T-cell (primary cell): ENCODE results near the gene DLG1. TPM values are rescaled to one million over a fixed set of nuclear protein-coding genes. Genes with fewer than 3 reads are reported as not detected.
"Not testable (repeated sequence)": the region's sequence is repeated elsewhere in the genome, so short reads cannot be mapped to it uniquely, and the experiment has no call there.

Experiments used
- ATAC-seq, 4 experiments: fragments of 200-7000 bp in 3 of 4; fragments of 150-1000 bp in 1 of 4; cut with Tn5 transposase; replicated peaks in 1 of 4; 1 replicate in 3 of 4; 2 replicates in 1 of 4; pipeline ENCODE4 v1.10.0; 2021; ENCODE audit warnings: moderate library complexity in 3 of 4, mild to moderate bottlenecking in 2 of 4, moderate number of reproducible peaks in 1 of 4
- CTCF ChIA-PET, 2 donors: fragments of 300-600 bp; sonication (Branson Sonifier 250); formaldehyde crosslinking; loops; one replicate each; lab custom pipeline; 2022; ENCODE audit warnings: antibody characterized with exemption in 2 of 2; lab: Charles Lee
- POLR2A ChIA-PET, 2 donors: fragments of 300-600 bp; sonication (Branson Sonifier 250); formaldehyde crosslinking; loops; one replicate each; lab custom pipeline; 2022; ENCODE audit warnings: antibody characterized with exemption in 2 of 2; lab: Charles Lee
- DNase-seq, 35 experiments: peaks; one replicate each; pipeline versions ENCODE4 v3.0.0 to v3.0.0-alpha.2; 2013 to 2023
- H3K27ac ChIP-seq: one replicate; pipeline ENCODE4 v1.5.1; 2013; ENCODE audit warnings: low read length
- H3K27me3 ChIP-seq, 2 experiments: replicated peaks in 1 of 2; 1 replicate in 1 of 2; 2 replicates in 1 of 2; pipeline versions ENCODE4 v1.6.1 to v1.7.0; 2013; ENCODE audit warnings: low read length in 1 of 2, mixed read lengths in 1 of 2; ENCODE audit not compliant: control insufficient read depth in 2 of 2, insufficient read depth in 2 of 2; ENCODE audit errors: extremely low read depth in 1 of 2
- H3K36me3 ChIP-seq, 2 donors: 1 replicate in 1 of 2; 2 replicates in 1 of 2; pipeline versions ENCODE4 v1.6.1 to v1.7.0; 2013; ENCODE audit warnings: low read length in 1 of 2; ENCODE audit not compliant: control insufficient read depth in 2 of 2, insufficient read depth in 1 of 2; ENCODE audit errors: extremely low read depth in 1 of 2
- H3K4me1 ChIP-seq, 2 experiments: 1 replicate in 1 of 2; 2 replicates in 1 of 2; pipeline versions ENCODE4 v1.6.1 to v1.7.0; 2013; ENCODE audit warnings: low read length in 2 of 2, mixed read lengths in 1 of 2; ENCODE audit not compliant: insufficient read depth in 2 of 2, control insufficient read depth in 1 of 2; ENCODE audit errors: extremely low read depth in 1 of 2
- H3K4me3 ChIP-seq, 2 donors: 1 replicate in 1 of 2; 2 replicates in 1 of 2; pipeline versions ENCODE4 v1.5.1 to v1.7.0; 2013; ENCODE audit warnings: mild to moderate bottlenecking in 2 of 2, low read length in 1 of 2, moderate library complexity in 1 of 2; ENCODE audit not compliant: control insufficient read depth in 1 of 2; ENCODE audit errors: extremely low read depth in 1 of 2
- H3K9me3 ChIP-seq: 2 replicates; pipeline ENCODE4 v1.7.0; 2013
- H3K27ac Mint-ChIP-seq, 2 donors: one replicate each; pipeline ENCODE4 v1.8.0; 2020 to 2021; ENCODE audit warnings: mild to moderate bottlenecking in 2 of 2, mixed read lengths in 2 of 2
- H3K27me3 Mint-ChIP-seq, 2 donors: one replicate each; pipeline ENCODE4 v1.8.0; 2021 to 2022; ENCODE audit warnings: mixed read lengths in 2 of 2
- H3K36me3 Mint-ChIP-seq: one replicate; pipeline ENCODE4 v1.8.0; 2021; ENCODE audit warnings: mixed read lengths
- H3K4me1 Mint-ChIP-seq, 3 donors: one replicate each; pipeline ENCODE4 v1.8.0; 2020 to 2022; ENCODE audit warnings: mixed read lengths in 3 of 3, mild to moderate bottlenecking in 1 of 3
- H3K4me3 Mint-ChIP-seq, 3 donors: one replicate each; pipeline ENCODE4 v1.8.0; 2020 to 2022; ENCODE audit warnings: mild to moderate bottlenecking in 3 of 3, mixed read lengths in 3 of 3, moderate library complexity in 3 of 3
- H3K9me3 Mint-ChIP-seq, 3 donors: one replicate each; pipeline ENCODE4 v1.8.0; 2020 to 2022; ENCODE audit warnings: mixed read lengths in 3 of 3
- WGBS: methylation state at CpG from one replicate; pipeline ENCODE4 v1.1.5; 2013; ENCODE audit warnings: missing lambda C conversion rate; ENCODE audit not compliant: insufficient coverage; 5-methylcytosine and 5-hydroxymethylcytosine counted together
- total RNA-seq, 35 experiments: library from RNA in 6 of 35; stranded (reverse) in 6 of 35; fragments of 120-200 nt in 1 of 35; gene quantifications; one replicate each; pipeline versions ENCODE4 v1.2.1 to v1.2.4 and lab custom pipeline; 2013 to 2026

Gene DLG1
- total RNA-seq, 5 donors from 2014 or later (not counting 1 experiment from before 2014, with no cell fraction given), result 65.5 to 96.5 (median 68.4) TPM

DNA sequence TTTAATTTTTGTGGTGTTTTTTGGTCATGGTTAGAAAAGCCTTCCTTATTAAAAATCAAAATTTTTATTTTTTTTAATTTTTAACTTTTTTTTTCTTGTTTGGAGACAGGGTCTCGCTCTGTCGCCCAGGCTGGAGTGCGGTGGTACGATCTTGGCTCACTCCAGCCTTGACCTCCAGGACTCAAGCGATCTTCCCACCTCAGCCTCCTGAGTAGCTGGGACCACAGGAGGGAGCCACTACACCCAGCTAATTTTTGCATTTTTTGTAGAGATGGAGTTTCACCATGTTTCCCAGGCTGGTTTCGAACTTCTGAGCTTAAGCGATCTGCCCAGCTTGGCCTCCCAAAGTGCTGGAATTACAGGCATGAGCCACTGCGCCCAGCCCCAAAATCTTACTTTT is 21.6 kb downstream of the DLG1 start:
- DNase-seq, CTCF ChIA-PET, H3K9me3 Mint-ChIP-seq, H3K4me3 ChIP-seq, H3K9me3 ChIP-seq, ATAC-seq, POLR2A ChIA-PET, H3K4me1 ChIP-seq, H3K27me3 Mint-ChIP-seq, H3K27ac Mint-ChIP-seq, H3K27me3 ChIP-seq, H3K27ac ChIP-seq, H3K4me3 Mint-ChIP-seq: not testable (repeated sequence)
- peaks cover 0 to 19% of the 10 kb centered on the region in 2 donors for H3K36me3 ChIP-seq
- Mint-ChIP-seq H3K4me1 (peaks cover 44 to 54% (median 54%) of the 10 kb centered on the region in 3 donors), H3K36me3 (peaks cover 37% of the 10 kb centered on the region)
- WGBS, result no CpG with 5 or more reads among the region's 8 CpGs

DNA sequence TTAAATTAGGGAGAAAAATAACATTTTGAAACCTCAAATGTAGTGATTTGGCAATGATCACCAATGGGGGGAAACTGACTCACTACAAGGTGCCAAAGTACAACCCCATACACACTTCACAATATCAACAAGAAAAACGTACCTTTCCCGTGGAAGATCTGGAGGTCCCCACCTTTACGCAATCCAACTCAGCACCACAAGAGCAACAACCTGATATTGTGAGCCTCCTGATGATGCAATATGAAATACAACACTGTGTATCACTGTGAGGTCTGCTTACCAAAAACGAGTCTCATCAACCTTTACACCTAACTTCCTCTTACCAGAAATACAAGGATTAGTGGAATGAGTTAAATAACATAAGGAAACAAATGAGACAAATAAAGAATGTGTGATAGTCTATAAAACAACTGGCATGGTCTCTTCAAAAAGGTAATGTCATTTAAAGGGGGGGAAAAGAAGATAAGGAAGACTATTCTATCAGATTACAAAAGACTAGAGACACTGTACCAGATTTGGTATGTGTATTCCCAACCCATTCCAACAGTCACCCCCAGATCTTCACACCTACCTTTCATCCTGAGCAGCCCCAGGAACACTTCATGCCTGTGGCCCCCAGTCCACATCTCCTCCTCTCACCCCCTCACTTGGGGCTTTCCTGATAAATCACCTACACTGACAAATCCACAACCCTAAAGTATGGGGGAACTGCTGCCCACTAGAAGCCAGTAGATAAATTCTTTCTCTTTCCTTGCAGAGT is 27.7 kb downstream of the DLG1 start:
- Mint-ChIP-seq H3K4me1 (peaks cover 65 to 71% (median 67%) of the 10 kb centered on the region in 3 donors), H3K27ac (no peak overlapping the region), H3K9me3 (no peaks in the 10 kb centered on the region), H3K27me3 (no peaks in the 10 kb centered on the region), H3K36me3 (peaks cover 29% of the 10 kb centered on the region), H3K4me3 (no peak overlapping the region)
- Histone ChIP-seq H3K27ac (no peak overlapping the region), H3K4me3 (no peak overlapping the region), H3K27me3 (no peaks in the 10 kb centered on the region), H3K9me3 (no peaks in the 10 kb centered on the region), H3K4me1 (no peaks in the 10 kb centered on the region), H3K36me3 (peaks cover 0 to 5% of the 10 kb centered on the region in 2 donors)
- POLR2A ChIA-PET, result no interaction called here
- 60% methylated on average over 1 of the region's 4 CpGs for WGBS
- no peak for ATAC-seq
- no peak for DNase-seq
- CTCF ChIA-PET, result interaction anchor here in 1 of 2 donors (3.3 kb wide), 1 partner anchor 14 kb away, joined by 19 read pairs; no protein-coding TSS in a partner anchor

GRCh38 chr3:197269024-197269423 is 29.4 kb downstream of the DLG1 start:
- DNase-seq (no peak), ATAC-seq (no peak)
- Histone ChIP-seq H3K4me3 (no peak overlapping the region), H3K27ac (no peak overlapping the region), H3K9me3 (no peaks in the 10 kb centered on the region), H3K4me1 (no peaks in the 10 kb centered on the region), H3K36me3 (no peaks in the 10 kb centered on the region), H3K27me3 (no peaks in the 10 kb centered on the region)
- Mint-ChIP-seq H3K36me3 (peaks cover 23% of the 10 kb centered on the region), H3K27ac (no peak overlapping the region), H3K4me3 (no peak overlapping the region), H3K9me3 (no peaks in the 10 kb centered on the region), H3K27me3 (no peaks in the 10 kb centered on the region), H3K4me1 (peaks cover 57 to 61% (median 58%) of the 10 kb centered on the region in 3 donors)
- POLR2A ChIA-PET, result no interaction called here
- CTCF ChIA-PET, result interaction anchor here (0.6 to 3.3 kb wide), 4 partner anchors 12 to 664 kb away, joined by 3 to 19 read pairs (median 3); no protein-coding TSS in a partner anchor
- no CpG with 5 or more reads among the region's 3 CpGs for WGBS

- Mint-ChIP-seq H3K36me3 (peaks cover 22% of the 10 kb centered on the region), H3K27me3 (no peaks in the 10 kb centered on the region), H3K27ac (no peak overlapping the region), H3K4me1 (peaks cover 50 to 55% (median 53%) of the 10 kb centered on the region in 3 donors), H3K4me3 (no peak overlapping the region), H3K9me3 (no peaks in the 10 kb centered on the region)
- POLR2A ChIA-PET, result interaction anchor here (0.5 to 0.7 kb wide), 2 partner anchors 33 to 184 kb away, joined by 3 to 6 read pairs; no protein-coding TSS in a partner anchor
- DNase-seq (no peak), ATAC-seq (no peak)
- H3K27ac ChIP-seq, result no peak overlapping the region
- H3K4me1 ChIP-seq, result no peaks in the 10 kb centered on the region
- peaks cover 0 to 3% of the 10 kb centered on the region in 2 donors for H3K36me3 ChIP-seq
- no peaks in the 10 kb centered on the region for H3K9me3 ChIP-seq
- CTCF ChIA-PET, result interaction anchor here (1.0 to 3.3 kb wide), 3 partner anchors 12 to 663 kb away, joined by 3 to 19 read pairs (median 3); no protein-coding TSS in a partner anchor
- H3K27me3 ChIP-seq, result no peaks in the 10 kb centered on the region
- H3K4me3 ChIP-seq, result no peak overlapping the region
- no CpG with 5 or more reads among the region's 4 CpGs for WGBS
Observed at GRCh38 chr3:197268294-197268693, 30.1 kb downstream of the DLG1 start.

- no peak for ATAC-seq
- no peaks in the 10 kb centered on the region for H3K27me3 Mint-ChIP-seq
- no CpG with 5 or more reads among the region's 4 CpGs for WGBS
- H3K27me3 ChIP-seq, result no peaks in the 10 kb centered on the region
- ChIA-PET POLR2A (no interaction called here), CTCF (no interaction called here)
- no peaks in the 10 kb centered on the region for H3K4me1 ChIP-seq
- H3K4me3 Mint-ChIP-seq, result no peak overlapping the region
- no peak overlapping the region for H3K27ac ChIP-seq
- peaks cover 21% of the 10 kb centered on the region for H3K36me3 Mint-ChIP-seq
- no peaks in the 10 kb centered on the region for H3K9me3 Mint-ChIP-seq
- no peak for DNase-seq
- H3K27ac Mint-ChIP-seq, result no peak overlapping the region
- peaks cover 0 to 3% of the 10 kb centered on the region in 2 donors for H3K36me3 ChIP-seq
- peaks cover 46 to 59% (median 54%) of the 10 kb centered on the region in 3 donors for H3K4me1 Mint-ChIP-seq
- H3K4me3 ChIP-seq, result no peak overlapping the region
- no peaks in the 10 kb centered on the region for H3K9me3 ChIP-seq
Observed at GRCh38 chr3:197266331-197266730, 32.1 kb downstream of the DLG1 start.

DNA sequence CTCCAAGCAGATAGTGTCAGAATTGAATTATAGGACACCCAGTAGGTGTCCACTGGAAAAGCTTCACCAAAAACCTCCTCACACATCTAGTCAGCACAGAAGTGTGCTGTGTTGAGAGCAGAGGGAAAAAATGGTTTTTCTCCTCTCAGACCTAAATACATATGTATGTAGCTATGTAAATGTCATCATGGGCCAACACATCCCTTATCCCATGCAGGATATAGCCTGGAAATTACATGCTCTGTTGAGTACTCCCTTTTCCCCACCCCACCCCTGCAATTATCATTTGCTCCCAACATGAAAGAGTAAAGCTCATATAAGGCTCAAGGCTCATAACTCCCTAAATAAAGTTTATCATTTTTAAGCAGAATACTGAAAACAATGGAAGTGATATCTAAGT is 35.7 kb downstream of the DLG1 start:
- POLR2A ChIA-PET, result no interaction called here
- Mint-ChIP-seq H3K4me1 (peaks cover 60 to 65% (median 63%) of the 10 kb centered on the region in 3 donors), H3K36me3 (peaks cover 13% of the 10 kb centered on the region), H3K27me3 (no peaks in the 10 kb centered on the region), H3K27ac (no peak overlapping the region), H3K4me3 (no peak overlapping the region), H3K9me3 (no peaks in the 10 kb centered on the region)
- H3K27ac ChIP-seq, result no peak overlapping the region
- H3K36me3 ChIP-seq, result peaks cover 0 to 3% of the 10 kb centered on the region in 2 donors
- peaks cover 0 to 8% of the 10 kb centered on the region in 2 experiments for H3K4me1 ChIP-seq
- H3K9me3 ChIP-seq, result no peaks in the 10 kb centered on the region
- no peak for DNase-seq
- ATAC-seq, result no peak
- no peak overlapping the region for H3K4me3 ChIP-seq
- no peaks in the 10 kb centered on the region for H3K27me3 ChIP-seq
- CTCF ChIA-PET, result no interaction called here
